ENCODE data around the gene SLC25A10. TPM values are rescaled to one million over a fixed set of nuclear protein-coding genes. Genes with fewer than 3 reads are reported as not detected.

Gene SLC25A10
- total RNA-seq, 1 experiment from 2014 or later, result 30.9 TPM

GRCh38 chr17:81712468-81713003 is 452 bp downstream of the SLC25A10 start:
- peak; percentile 18; the same call in 1 of the 3 replicates for TF ChIP-seq CTCF (conservative IDR thresholded peaks at IDR 0.05)
- H2AK5ac ChIP-seq (ENCODE audit: insufficient read length, low read length), result no peak overlapping the region

More at GRCh38 chr17:81712468-81713003, 452 bp downstream of the SLC25A10 start:
- Histone ChIP-seq H2BK20ac (ENCODE audit: low read depth, low read length, poor library complexity, severe bottlenecking) (no peak overlapping the region), H3K4ac (ENCODE audit: low read depth, low read length) (no peak overlapping the region), H3K27ac (ENCODE audit: insufficient read length, low read depth, low read length) (no peak overlapping the region), H3K18ac (ENCODE audit: insufficient read length, low read depth, low read length) (no peak overlapping the region), H3K9ac (ENCODE audit: extremely low read depth, insufficient read length, low read length) (peak overlapping the region; percentile 40), H2AFZ (ENCODE audit: low read length) (no peak overlapping the region), H2BK15ac (ENCODE audit: low read depth, low read length) (no peak overlapping the region), H3K4me2 (ENCODE audit: insufficient read depth, insufficient read length, low read length) (peak overlapping the region; percentile 62), H3T11ph (ENCODE audit: low read length) (no peak overlapping the region), H4K20me1 (ENCODE audit: control insufficient read depth, insufficient read depth, insufficient read length) (no peaks in the 10 kb centered on the region), H3K4me1 (ENCODE audit: insufficient read depth, low read length) (no peaks in the 10 kb centered on the region; the same call in 1 of the 2 replicates), H3K79me2 (ENCODE audit: insufficient read depth, low read length) (no peaks in the 10 kb centered on the region; the same call in 1 of the 2 replicates), H2BK120ac (ENCODE audit: low read depth, low read length, poor library complexity, severe bottlenecking) (no peak overlapping the region), H3K23me2 (ENCODE audit: insufficient read length, low read depth, low read length, poor library complexity, severe bottlenecking) (peaks cover 20% of the 10 kb centered on the region), H4K5ac (ENCODE audit: insufficient read length, low read depth, low read length) (no peak overlapping the region), H2BK5ac (ENCODE audit: insufficient read length, low read length) (no peak overlapping the region), H3K27me3 (ENCODE audit: insufficient read depth, low read length) (no peaks in the 10 kb centered on the region), H4K8ac (replicated peaks; ENCODE audit: insufficient read length, low read depth, low read length) (no peak overlapping the region), H4K91ac (ENCODE audit: insufficient read length, low read depth, low read length) (no peak overlapping the region), H3K79me1 (ENCODE audit: insufficient read depth, low read depth, low read length, poor library complexity, severe bottlenecking) (no peaks in the 10 kb centered on the region), H3K14ac (ENCODE audit: insufficient read depth, low read length) (no peak overlapping the region), H3K56ac (ENCODE audit: insufficient read length, low read depth, low read length) (no peak overlapping the region), H3K23ac (ENCODE audit: insufficient read length, low read depth, low read length) (no peak overlapping the region), H3K9me3 (ENCODE audit: control insufficient read depth, low read depth, low read length) (no peaks in the 10 kb centered on the region), H2BK12ac (ENCODE audit: insufficient read length, low read depth, low read length) (no peak overlapping the region)
- no peaks in the 10 kb centered on the region; a peak in 1 of 5 replicates for H3K9me3 Mint-ChIP-seq
- no peaks in the 10 kb centered on the region; the same call in 1 of the 2 replicates for H3K27me3 Mint-ChIP-seq (ENCODE audit: low read depth)
- H3K4me1 Mint-ChIP-seq, result peaks cover 24% of the 10 kb centered on the region in 2 experiments
- peak overlapping the region; percentile 75 to 95 for H3K4me3 Mint-ChIP-seq
- H3K36me3 Mint-ChIP-seq (ENCODE audit: insufficient read depth in 1 of 3, low read depth in 3 of 3), result peaks cover 1 to 21% (median 8%) of the 10 kb centered on the region in 3 experiments; a peak in 5 of 7 replicates
- peak overlapping the region in 2 of 3 experiments; percentile 59 to 92; a peak in 5 of 7 replicates for H3K27ac Mint-ChIP-seq
- no peak for DNase-seq
- WGBS (ENCODE audit: extremely low coverage, insufficient read length, low lambda C conversion rate), result no CpG with 5 or more reads among the region's 41 CpGs
